Karpas-422 (cell line): ENCODE results near the gene VTN. TPM values are rescaled to one million over a fixed set of nuclear protein-coding genes. Genes with fewer than 3 reads are reported as not detected.

Experiments used
- DNase-seq: peaks from one replicate; pipeline ENCODE4 v3.0.0-alpha.2; 2015
- H2AFZ ChIP-seq: fragments of 200-600 bp; sonication (generic); 2 replicates; pipeline ENCODE4 v1.6.1; 2014; ENCODE audit warnings: antibody characterized with exemption, low read length, mixed read lengths
- H3K27ac ChIP-seq: fragments of 200-600 bp; sonication (generic); 2 replicates; pipeline ENCODE4 v1.5.1; 2014; ENCODE audit warnings: mild to moderate bottlenecking, low read length, moderate library complexity
- H3K27me3 ChIP-seq: fragments of 200-600 bp; sonication (generic); 2 replicates; pipeline ENCODE4 v1.6.1; 2014; ENCODE audit warnings: low read length, mixed read lengths
- H3K36me3 ChIP-seq: fragments of 200-600 bp; sonication (generic); 2 replicates; pipeline ENCODE4 v1.6.1; 2014; ENCODE audit warnings: low read length, mixed read lengths; ENCODE audit not compliant: insufficient read depth
- H3K4me1 ChIP-seq: fragments of 200-600 bp; sonication (generic); 2 replicates; pipeline ENCODE4 v1.6.1; 2014; ENCODE audit warnings: mild to moderate bottlenecking, low read length, mixed read lengths
- H3K4me2 ChIP-seq: fragments of 200-600 bp; sonication (generic); 2 replicates; pipeline ENCODE4 v1.6.1; 2014; ENCODE audit warnings: low read length, low read depth, mild to moderate bottlenecking; ENCODE audit not compliant: poor library complexity, severe bottlenecking
- H3K4me3 ChIP-seq: fragments of 200-600 bp; sonication (generic); 2 replicates; pipeline ENCODE4 v1.5.1; 2014; ENCODE audit warnings: mild to moderate bottlenecking, antibody characterized with exemption, low read length, mixed read lengths
- H3K79me2 ChIP-seq: fragments of 200-600 bp; sonication (generic); 2 replicates; pipeline ENCODE4 v1.6.1; 2014; ENCODE audit warnings: mild to moderate bottlenecking, low read length, mixed read lengths
- H3K9ac ChIP-seq: fragments of 200-600 bp; sonication (generic); 2 replicates; pipeline ENCODE4 v1.6.0; 2014; ENCODE audit warnings: low read length
- H3K9me2 ChIP-seq: fragments of 200-600 bp; sonication (generic), shearing (Covaris generic); replicated peaks from 2 replicates; pipeline ENCODE4 v1.6.0; 2014; ENCODE audit warnings: mild to moderate bottlenecking, low read length, moderate library complexity; ENCODE audit not compliant: insufficient read depth
- H3K9me3 ChIP-seq: fragments of 300-700, 200-600 bp; sonication (generic); 2 replicates; pipeline ENCODE4 v1.6.1; 2014; ENCODE audit warnings: low read length, mixed read lengths
- H4K20me1 ChIP-seq: fragments of 200-600 bp; sonication (generic); 2 replicates; pipeline ENCODE4 v1.6.1; 2014; ENCODE audit warnings: mild to moderate bottlenecking, antibody characterized with exemption, low read length, low read depth; ENCODE audit not compliant: insufficient read depth
- total RNA-seq: library from RNA; depleted of rRNA; stranded (reverse); fragments of >200 nt; shearing (Covaris generic); gene quantifications from 2 replicates; pipeline ENCODE4 v1.2.3, GENCODE V29; 2014; ENCODE audit warnings: low replicate concordance

VTN gene
- total RNA-seq, 1 experiment from 2014 or later = 4.2 TPM

- Histone ChIP-seq H3K36me3 (peaks cover 18% of the 10 kb centered on the region; the same call in 1 of the 2 replicates), H3K79me2 (no peaks in the 10 kb centered on the region), H3K4me1 (peaks cover 3% of the 10 kb centered on the region; the same call in 1 of the 2 replicates), H3K27me3 (no peaks in the 10 kb centered on the region), H3K27ac (no peak overlapping the region), H2AFZ (no peak overlapping the region), H3K4me2 (no peak overlapping the region), H3K9ac (no peak overlapping the region), H3K9me3 (no peaks in the 10 kb centered on the region), H3K4me3 (no peak overlapping the region), H4K20me1 (no peaks in the 10 kb centered on the region), H3K9me2 (no peaks in the 10 kb centered on the region)
- DNase-seq = no peak
Observed at GRCh38 chr17:28346746-28347246, 23.3 kb downstream of the VTN start.

GRCh38 chr17:28346199-28346580, 23.9 kb downstream of the VTN start:
- no peak overlapping the region for H3K27ac ChIP-seq
- H2AFZ ChIP-seq = no peak overlapping the region
- no peak for DNase-seq
- no peaks in the 10 kb centered on the region for H3K9me2 ChIP-seq
- no peaks in the 10 kb centered on the region for H3K9me3 ChIP-seq
- H4K20me1 ChIP-seq = no peaks in the 10 kb centered on the region
- peaks cover 3% of the 10 kb centered on the region; the same call in 1 of the 2 replicates for H3K4me1 ChIP-seq
- no peak overlapping the region for H3K4me3 ChIP-seq
- no peaks in the 10 kb centered on the region for H3K79me2 ChIP-seq
- no peak overlapping the region for H3K4me2 ChIP-seq
- H3K9ac ChIP-seq = no peak overlapping the region
- H3K27me3 ChIP-seq = no peaks in the 10 kb centered on the region
- H3K36me3 ChIP-seq = peaks cover 16% of the 10 kb centered on the region; the same call in 1 of the 2 replicates

- H3K79me2 ChIP-seq = no peaks in the 10 kb centered on the region
Observed at GRCh38 chr17:28345419-28346198, 24.5 kb downstream of the VTN start.

GRCh38 chr17:28344435-28344901, 25.6 kb downstream of the VTN start:
- peaks cover 5% of the 10 kb centered on the region; the same call in 1 of the 2 replicates for H3K36me3 ChIP-seq
- no peak overlapping the region for H2AFZ ChIP-seq
- no peak for DNase-seq
- H3K9ac ChIP-seq = no peak overlapping the region
- no peak overlapping the region for H3K27ac ChIP-seq
- H3K27me3 ChIP-seq = no peaks in the 10 kb centered on the region
- H3K9me2 ChIP-seq = no peaks in the 10 kb centered on the region
- no peaks in the 10 kb centered on the region for H3K79me2 ChIP-seq
- H4K20me1 ChIP-seq = no peaks in the 10 kb centered on the region
- no peak overlapping the region for H3K4me2 ChIP-seq
- H3K9me3 ChIP-seq = no peaks in the 10 kb centered on the region
- H3K4me1 ChIP-seq = peaks cover 3% of the 10 kb centered on the region; the same call in 1 of the 2 replicates
- H3K4me3 ChIP-seq = no peak overlapping the region

More at GRCh38 chr17:28345419-28346198, 24.5 kb downstream of the VTN start:
- Histone ChIP-seq H3K27ac (no peak overlapping the region), H3K9ac (no peak overlapping the region), H3K36me3 (peaks cover 10% of the 10 kb centered on the region; the same call in 1 of the 2 replicates), H3K4me3 (no peak overlapping the region), H3K4me1 (peaks cover 3% of the 10 kb centered on the region; the same call in 1 of the 2 replicates), H3K9me3 (no peaks in the 10 kb centered on the region), H3K9me2 (no peaks in the 10 kb centered on the region), H4K20me1 (no peaks in the 10 kb centered on the region), H3K4me2 (no peak overlapping the region), H2AFZ (no peak overlapping the region), H3K27me3 (no peaks in the 10 kb centered on the region)
- no peak for DNase-seq

GRCh38 chr17:28344011-28344410, 26.1 kb downstream of the VTN start:
- H3K36me3 ChIP-seq = peaks cover 5% of the 10 kb centered on the region; the same call in 1 of the 2 replicates
- no peaks in the 10 kb centered on the region for H3K9me3 ChIP-seq
- H3K4me2 ChIP-seq = no peak overlapping the region
- H3K4me1 ChIP-seq = peaks cover 3% of the 10 kb centered on the region; the same call in 1 of the 2 replicates
- H3K27ac ChIP-seq = no peak overlapping the region
- no peak overlapping the region for H3K4me3 ChIP-seq
- H3K27me3 ChIP-seq = no peaks in the 10 kb centered on the region
- no peaks in the 10 kb centered on the region for H3K79me2 ChIP-seq
- H3K9me2 ChIP-seq = no peaks in the 10 kb centered on the region
- H4K20me1 ChIP-seq = no peaks in the 10 kb centered on the region
- H2AFZ ChIP-seq = no peak overlapping the region
- no peak overlapping the region for H3K9ac ChIP-seq
- no peak for DNase-seq

GRCh38 chr17:28343491-28343932, 26.6 kb downstream of the VTN start:
- Histone ChIP-seq H3K36me3 (peaks cover under 1% of the 10 kb centered on the region; the same call in 1 of the 2 replicates), H3K4me2 (no peak overlapping the region), H3K27ac (no peak overlapping the region), H2AFZ (no peak overlapping the region), H3K4me1 (peaks cover 3% of the 10 kb centered on the region; the same call in 1 of the 2 replicates), H3K9me3 (no peaks in the 10 kb centered on the region), H3K27me3 (no peaks in the 10 kb centered on the region), H3K9ac (no peak overlapping the region), H3K4me3 (no peak overlapping the region), H3K79me2 (peaks cover 2% of the 10 kb centered on the region; the same call in 1 of the 2 replicates), H4K20me1 (no peaks in the 10 kb centered on the region), H3K9me2 (no peaks in the 10 kb centered on the region)
- no peak for DNase-seq

GRCh38 chr17:28342313-28342712, 27.8 kb downstream of the VTN start:
- H3K4me2 ChIP-seq = no peak overlapping the region
- peaks cover 3% of the 10 kb centered on the region; the same call in 1 of the 2 replicates for H3K4me1 ChIP-seq
- no peaks in the 10 kb centered on the region; the same call in 1 of the 2 replicates for H3K36me3 ChIP-seq
- H3K9me3 ChIP-seq = no peaks in the 10 kb centered on the region
- peaks cover 12% of the 10 kb centered on the region for H3K79me2 ChIP-seq
- no peak overlapping the region; the same call in 1 of the 2 replicates for H3K9ac ChIP-seq
- H4K20me1 ChIP-seq = no peaks in the 10 kb centered on the region
- no peak overlapping the region for H2AFZ ChIP-seq
- H3K27ac ChIP-seq = no peak overlapping the region
- H3K9me2 ChIP-seq = no peaks in the 10 kb centered on the region
- no peak overlapping the region for H3K4me3 ChIP-seq
- H3K27me3 ChIP-seq = no peaks in the 10 kb centered on the region
- no peak for DNase-seq

- Histone ChIP-seq H3K27ac (no peak overlapping the region), H3K9me2 (no peaks in the 10 kb centered on the region), H3K4me3 (no peak overlapping the region), H4K20me1 (no peaks in the 10 kb centered on the region), H3K9ac (no peak overlapping the region), H3K4me1 (peaks cover 10% of the 10 kb centered on the region), H3K27me3 (no peaks in the 10 kb centered on the region), H3K79me2 (peaks cover 20% of the 10 kb centered on the region), H3K36me3 (no peaks in the 10 kb centered on the region; the same call in 1 of the 2 replicates), H3K4me2 (no peak overlapping the region), H2AFZ (no peak overlapping the region), H3K9me3 (no peaks in the 10 kb centered on the region)
- DNase-seq = no peak
Observed at GRCh38 chr17:28341516-28341915, 28.6 kb downstream of the VTN start.
